GM18526 (cell line): ENCODE measurements around the gene MYH2.

Source experiments
- POLR2A ChIP-seq: IDR thresholded peaks from 3 replicates; pipeline ENCODE4 v1.6.1; 2011; ENCODE audit not compliant: insufficient read length; ENCODE audit errors: extremely low read depth

The MYH2 gene

DNA sequence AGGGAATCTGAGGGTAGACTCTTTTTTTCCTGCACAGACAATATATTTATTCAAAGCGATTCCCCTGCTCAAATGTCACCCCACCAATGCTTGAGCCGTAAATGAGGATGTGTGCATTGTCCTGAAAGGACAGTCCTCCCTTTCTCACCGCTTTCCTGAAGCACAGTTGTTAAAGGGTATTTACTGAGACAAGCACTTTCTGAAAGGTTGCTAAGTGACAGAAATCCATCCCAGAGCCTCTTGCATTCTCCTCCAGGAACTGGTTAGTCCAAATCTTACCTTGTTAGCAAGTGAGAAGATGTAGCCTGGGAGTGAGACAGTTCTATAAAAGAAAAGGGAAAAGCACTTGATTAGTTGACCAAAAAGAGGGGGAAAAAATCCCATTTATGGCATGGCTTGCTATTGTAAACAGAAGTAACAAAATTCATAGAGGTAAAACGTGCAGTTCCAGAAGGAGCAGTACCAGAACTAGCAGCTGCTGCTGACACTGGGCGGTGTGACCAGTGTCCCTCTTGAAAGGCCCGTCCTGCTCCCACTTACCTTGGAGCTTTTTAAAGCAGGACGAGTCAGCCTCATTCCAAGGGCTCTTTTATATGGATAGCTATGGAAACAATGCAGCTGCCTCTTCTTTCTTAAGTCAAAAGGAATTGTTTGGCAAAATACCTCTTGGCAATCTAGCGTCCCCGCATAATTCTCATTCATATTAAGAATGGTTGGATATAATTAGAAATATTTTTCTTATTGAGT is at the start of gene MYH2:
Gene MYH2, minus strand, starts transcription at position 563 of the 747 bp plus-strand sequence. CDS start 1,738 bp downstream, outside the sequence.
- TF ChIP-seq POLR2A: no peak

DNA sequence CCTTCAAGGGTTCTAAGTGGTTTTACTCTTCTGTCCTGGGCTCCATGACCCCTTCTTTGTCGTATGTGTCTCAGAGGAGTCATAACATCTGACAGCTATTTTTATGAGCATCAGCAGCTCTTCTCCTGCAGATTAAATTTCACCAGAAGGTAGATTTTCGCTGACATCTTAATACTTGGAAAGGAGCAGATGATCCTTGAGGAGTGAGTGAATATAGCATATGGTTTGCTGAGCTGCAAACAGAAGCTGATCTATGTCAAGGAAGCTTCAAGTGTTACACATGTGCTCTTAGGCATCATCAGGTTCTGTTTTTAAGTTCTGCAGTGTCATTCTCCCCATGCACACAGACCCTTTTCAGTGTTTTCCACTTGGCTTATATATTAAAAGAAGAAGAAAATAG is 49.2 kb upstream of the MYH2 start:
- TF ChIP-seq POLR2A: no peak

DNA sequence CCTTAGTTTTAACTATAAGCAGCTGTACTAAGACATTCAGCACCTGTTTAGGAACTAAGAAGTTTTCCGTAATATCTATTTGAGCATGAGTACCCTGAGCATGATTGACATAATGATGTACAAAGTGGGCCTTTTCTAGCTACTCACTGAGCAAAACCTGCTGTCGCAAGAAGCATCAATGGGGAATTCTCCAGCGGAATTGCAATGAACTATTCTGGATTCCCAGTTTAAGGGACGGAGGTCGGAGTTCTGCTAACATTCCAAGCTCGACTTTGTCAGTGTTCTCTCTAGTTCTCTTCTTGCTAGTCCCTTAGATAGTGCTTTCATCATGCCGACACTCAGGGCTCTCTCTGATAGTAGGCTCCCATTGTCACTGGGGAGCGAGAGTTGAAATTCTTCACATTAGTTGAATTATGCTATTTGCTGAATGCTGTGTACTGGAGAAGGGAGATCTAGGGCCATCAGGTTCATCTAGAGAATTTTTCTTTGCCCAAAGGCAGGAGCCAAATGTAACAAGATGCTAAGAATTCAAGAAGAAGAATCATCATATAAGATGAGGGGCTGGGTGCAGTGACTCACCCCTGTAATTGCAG is 40.2 kb upstream of the MYH2 start:
- TF ChIP-seq POLR2A: no peak

DNA sequence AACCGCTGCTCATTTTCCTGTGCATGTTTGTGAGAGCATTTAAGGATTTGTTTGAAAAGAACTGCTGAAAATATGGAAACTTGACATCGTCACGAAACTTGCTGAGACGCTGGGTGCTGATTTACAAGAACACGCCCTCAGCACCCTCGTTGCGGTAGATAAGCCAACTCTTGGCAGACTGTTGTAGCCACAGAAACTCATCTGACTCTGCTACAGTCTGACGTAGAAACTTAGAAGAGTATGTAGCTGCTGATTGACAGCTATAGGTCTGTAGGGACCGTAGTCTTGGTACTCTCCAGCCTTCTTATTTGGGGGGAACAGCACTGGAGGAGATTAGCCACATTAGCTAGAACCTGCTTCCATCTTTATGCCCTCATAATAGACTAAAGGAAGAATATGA is 36.1 kb upstream of the MYH2 start:
- no peak for TF ChIP-seq POLR2A

DNA sequence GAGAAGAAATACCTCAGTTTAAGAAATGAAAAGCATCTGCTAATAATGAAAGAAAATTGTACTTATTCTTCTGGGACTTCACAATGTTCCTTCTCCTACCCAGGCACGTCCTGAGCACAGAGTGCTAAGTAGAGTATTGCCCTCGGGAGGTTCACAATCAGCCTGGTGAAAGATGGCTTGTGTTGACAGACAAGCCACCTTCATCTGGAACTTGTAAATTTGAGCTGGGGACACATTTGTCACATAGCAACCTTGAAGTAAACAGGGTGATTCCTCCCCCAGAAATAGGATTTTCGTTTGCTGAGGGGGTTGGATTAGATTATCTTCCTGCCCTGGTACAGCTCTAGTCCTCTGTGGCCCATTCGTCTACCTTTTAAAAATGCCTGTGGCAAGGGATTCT is 34.4 kb upstream of the MYH2 start:
- no peak for TF ChIP-seq POLR2A

DNA sequence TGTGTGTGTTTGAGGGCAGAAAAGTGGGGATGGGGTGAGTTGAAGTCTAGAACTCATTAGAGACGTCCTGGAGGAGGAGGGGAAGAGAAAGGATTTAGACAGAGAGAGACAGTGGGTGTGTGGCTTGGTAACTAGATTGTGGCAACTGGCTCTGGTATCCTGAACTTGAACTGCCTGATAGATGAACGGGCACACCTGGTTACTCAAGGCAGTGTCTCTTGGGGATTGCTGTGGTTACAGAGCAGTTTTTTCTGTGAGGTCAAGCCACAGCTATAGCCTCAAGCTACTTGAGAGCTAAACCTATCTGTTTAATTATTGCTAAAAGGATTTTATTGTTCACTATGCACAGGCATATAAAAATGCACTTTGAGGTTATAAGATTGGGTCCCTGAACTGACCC is 29.8 kb upstream of the MYH2 start:
- TF ChIP-seq POLR2A: no peak

DNA sequence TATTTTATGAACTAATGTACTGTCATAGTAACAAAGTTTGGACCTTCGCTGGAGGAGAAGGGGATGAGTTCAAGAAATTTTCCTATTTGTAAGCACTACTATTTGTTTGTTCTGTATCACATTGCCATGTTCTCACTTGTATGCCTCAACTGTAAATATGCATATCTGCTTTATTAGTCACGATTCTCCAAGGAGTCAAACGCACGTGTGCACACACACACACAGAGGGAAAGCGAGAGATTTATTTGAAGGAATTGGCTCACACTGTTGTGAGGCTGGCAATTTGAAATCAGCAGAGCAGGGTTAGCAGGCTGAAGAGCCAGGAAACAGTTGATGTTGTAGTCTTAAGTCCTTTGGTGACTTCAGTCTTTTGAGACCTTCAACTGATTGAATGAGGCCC is 24.9 kb upstream of the MYH2 start:
- TF ChIP-seq POLR2A: no peak

DNA sequence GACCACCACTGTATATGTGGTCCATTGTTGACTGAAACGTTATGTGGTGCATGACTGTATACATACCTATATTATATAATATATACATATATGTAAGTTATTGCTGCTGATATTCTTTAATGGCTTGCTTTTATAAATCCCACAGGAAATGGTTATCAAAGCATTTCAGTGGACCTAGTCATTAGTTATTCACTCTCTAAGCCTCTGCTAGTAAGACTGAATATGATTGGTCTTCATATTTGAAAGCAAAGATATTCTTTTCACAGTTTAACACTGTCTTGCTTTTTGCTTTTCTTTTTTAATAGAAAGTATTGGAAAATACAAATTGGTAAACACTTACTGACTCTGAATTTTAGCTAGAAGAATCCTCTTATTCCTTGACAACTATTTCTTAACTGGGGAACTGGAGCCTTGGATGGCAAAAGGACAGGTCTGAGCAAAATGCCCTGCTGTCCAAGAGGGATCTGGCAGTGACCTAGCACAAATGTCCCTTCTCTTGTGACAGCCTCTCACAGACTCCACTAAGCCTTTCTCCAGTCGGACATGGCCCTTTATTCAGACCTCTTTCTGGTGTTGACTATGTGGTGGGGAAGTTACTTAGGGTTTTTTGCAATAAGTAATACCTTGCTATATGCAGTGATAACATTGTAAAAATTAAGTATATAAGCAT is 14.7 kb upstream of the MYH2 start:
- TF ChIP-seq POLR2A: no peak

DNA sequence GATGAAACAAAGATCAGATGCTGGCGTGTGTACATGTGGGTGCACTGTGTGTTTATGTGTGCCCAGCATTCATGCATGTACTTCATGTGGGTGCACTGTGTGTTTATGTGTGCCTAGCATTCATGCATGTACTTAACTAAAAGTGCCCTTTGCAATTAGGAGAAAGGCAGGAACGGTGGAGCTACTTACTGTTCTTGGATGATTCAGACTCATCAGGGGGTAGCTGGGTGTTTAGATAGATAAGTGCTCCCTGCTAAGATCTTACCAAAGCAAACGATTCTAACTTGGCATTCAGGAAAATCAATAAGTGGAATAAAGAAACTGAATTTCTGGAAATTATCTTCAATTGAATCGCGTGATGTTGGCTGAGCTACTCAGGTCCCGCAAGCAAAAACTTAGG is 8.6 kb upstream of the MYH2 start:
- TF ChIP-seq POLR2A: no peak

DNA sequence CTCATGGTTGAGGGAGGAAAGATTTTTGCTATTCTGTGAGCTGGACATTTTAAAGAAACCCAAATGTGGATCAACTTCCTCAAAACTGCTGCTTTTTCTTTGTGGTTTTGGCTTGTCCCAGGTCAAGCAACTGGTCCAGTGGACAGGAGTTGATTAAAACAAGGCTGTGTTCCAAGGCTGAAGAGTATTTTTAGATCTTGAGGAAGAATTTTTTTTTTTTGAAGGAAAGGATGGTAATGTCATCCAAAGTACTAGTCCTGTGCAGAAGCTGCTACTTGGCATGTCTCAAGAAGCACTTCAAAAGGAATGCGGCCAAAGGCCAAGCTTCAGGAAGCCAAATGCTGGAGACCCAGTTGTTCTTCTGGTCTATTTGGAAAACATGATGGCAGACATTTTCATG is 8.0 kb upstream of the MYH2 start:
- no peak for TF ChIP-seq POLR2A

DNA sequence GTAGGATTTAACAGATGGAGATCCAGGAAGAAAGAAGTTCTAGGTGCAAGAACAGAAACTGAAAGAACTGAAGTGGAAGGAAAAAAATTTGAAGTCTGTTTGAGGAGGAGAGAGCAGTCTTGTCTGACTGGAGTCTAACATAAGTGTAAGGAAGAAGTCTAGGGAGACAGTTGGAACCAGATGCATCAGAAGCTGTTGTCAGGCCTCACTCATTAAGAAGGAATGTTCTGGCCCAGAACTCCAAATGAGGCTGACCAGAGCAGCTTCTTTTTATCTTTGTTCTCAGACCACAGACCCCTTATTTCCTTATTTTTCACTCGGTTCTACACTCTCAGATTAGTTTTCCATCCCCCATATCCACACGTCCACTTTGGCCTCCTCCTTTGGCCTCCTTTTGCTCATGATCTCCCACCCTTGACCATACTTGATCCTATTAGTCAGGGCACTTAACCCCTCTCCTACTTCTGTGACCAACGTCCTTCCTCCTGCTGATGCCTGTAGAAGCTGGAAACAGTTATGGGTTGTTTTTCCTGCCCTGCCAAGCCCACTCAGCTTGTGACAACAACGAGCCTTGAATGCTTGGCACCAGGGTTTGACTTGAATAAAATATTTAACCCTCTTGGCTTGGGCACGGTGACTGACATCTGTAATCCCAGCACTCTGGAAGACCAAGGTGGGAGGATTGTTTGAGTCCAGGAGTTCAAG is 7.0 kb upstream of the MYH2 start:
- no peak for TF ChIP-seq POLR2A

DNA sequence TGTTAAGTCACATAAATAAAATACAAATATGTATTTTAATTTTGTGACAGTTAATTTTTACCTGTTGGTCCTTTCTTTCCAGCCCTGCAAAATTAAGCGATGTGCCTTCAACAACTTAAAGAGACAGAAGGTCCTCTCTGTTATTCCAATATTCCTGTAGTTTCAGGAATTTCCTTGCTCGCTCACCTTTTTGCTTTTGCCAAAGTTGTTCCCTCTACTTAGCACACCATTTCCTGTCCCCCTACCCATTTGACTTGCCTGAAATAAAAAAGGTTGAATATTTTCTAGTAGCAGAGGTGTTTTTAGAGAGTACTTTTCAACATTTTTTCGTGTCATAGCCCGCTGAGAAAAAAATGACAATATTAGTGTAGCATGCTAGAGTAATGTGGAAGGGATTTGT is 556 bp upstream of the MYH2 start:
- TF ChIP-seq POLR2A: no peak

DNA sequence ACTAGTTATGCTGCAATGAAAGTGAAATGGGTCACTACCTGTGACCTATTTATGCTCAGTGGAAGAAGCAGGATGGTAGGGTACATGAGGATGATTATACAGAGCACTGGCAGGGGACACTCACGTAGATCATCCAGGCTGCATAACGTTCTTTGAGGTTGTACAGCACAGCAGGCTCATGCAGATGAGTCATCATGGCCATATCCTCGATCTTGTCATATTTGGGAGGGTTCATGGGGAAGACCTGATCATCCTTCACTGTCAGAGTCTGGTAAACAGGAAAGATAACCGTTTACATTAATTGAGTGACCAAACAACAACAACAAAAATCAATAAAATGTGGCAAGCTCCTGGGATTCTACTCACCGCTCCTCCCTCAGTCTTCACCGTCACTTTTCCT is 2.1 kb downstream of the MYH2 start:
- no peak for TF ChIP-seq POLR2A

DNA sequence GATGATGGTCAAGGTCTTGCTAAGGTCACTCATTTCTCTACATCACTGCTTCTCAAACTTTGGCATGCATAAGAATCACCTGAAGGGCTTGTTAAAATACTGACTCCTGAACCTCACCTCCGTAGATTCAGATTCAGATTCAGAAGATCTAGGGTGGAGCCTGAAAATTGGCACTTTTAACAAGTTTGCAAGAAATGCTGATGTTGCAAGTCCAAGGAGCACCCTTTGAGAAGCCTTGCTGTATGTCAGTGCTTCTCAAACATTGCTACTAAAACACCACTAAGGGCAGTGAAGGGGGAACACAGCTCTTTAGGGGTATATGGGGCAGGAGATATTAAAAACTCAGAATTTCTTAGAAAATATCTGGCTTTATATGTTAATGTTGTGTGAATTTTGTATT is 17.4 kb downstream of the MYH2 start:
- no peak for TF ChIP-seq POLR2A

DNA sequence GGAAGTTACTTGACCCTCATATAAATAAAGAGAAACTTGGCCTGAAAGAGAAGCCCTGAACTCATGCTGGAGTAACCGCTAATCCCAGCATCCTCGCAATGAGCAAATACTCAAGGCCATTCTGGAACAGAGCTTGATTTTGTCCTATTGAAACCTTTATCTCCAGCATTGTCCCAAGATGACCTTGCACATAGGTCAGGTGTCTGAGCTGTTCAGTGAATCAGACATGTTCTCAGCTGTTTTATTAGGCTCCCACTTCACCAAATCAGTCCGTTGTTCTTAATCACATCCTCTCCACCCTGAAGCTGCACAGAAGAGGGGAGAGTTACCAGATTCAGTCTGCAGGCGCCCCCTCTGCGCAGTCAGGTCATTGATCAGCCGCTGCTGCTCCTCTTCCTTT is 22.0 kb downstream of the MYH2 start:
- no peak for TF ChIP-seq POLR2A

DNA sequence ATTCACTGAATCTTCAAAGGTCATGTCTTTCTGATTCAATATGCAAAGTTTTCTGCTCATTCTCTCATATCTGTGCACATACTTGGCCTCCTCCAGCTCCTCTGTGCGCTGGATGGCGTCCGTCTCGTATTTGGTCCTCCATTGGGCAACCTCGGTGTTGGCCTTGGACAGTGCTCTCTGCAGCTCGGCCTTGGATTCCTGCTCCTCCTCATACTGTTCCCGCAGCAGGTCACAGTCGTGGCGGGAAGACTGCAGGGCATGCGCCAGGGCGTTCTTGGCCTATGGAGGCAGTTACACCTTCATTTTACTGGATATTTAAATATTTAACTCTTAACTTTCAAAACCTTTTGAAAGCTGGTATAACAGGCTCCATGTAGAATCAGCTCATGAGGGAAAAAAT is 22.9 kb downstream of the MYH2 start:
- TF ChIP-seq POLR2A: no peak
